HCT116 (cell line): ENCODE data around the gene ERC1. TPM values are rescaled to one million over a fixed set of nuclear protein-coding genes. Genes with fewer than 3 reads are reported as not detected.

Experiments used
- ATAC-seq: fragments of 200-7000 bp; cut with Tn5 transposase; 2 replicates; pipeline ENCODE4 v1.9.1; 2020; ENCODE audit warnings: mild to moderate bottlenecking, moderate library complexity
- BruUV-seq: library from RNA; stranded (reverse); fragments of 400-500 nt; replicated peaks from 2 replicates; lab custom pipeline; 2021; lab: Mats Ljungman, UMichigan
- CTCF ChIA-PET: fragments of 300-600 bp; sonication (Branson Sonifier 250); formaldehyde crosslinking; loops from one replicate; lab custom pipeline; 2021; ENCODE audit warnings: antibody characterized with exemption; lab: Charles Lee
- POLR2A ChIA-PET: fragments of 300-600, 350-600 bp; sonication (Branson Sonifier 250); formaldehyde crosslinking; loops from one replicate; lab custom pipeline; 2021; ENCODE audit warnings: antibody characterized with exemption; lab: Charles Lee
- RAD21 ChIA-PET, 2 experiments: fragments of 300-600 bp; sonication (Branson Sonifier 250); formaldehyde crosslinking; loops; one replicate each; lab custom pipeline; 2023; ENCODE audit warnings: low total read pairs in 2 of 2; ENCODE audit not compliant: uncharacterized antibody in 2 of 2, unreplicated experiment in 2 of 2, low non-redundant PET in 1 of 2; lab: Charles Lee
- DNase-seq: peaks from one replicate; pipeline ENCODE4 v3.0.0-alpha.2; 2010; ENCODE audit warnings: low read depth, low spot score
- H2AFZ ChIP-seq: fragments of 200-600 bp; shearing (Covaris generic), sonication (generic); 2 replicates; pipeline ENCODE4 v1.6.1; 2017; ENCODE audit warnings: low read depth, mixed run types, mixed read lengths, antibody characterized with exemption, low read length; ENCODE audit not compliant: poor library complexity, severe bottlenecking
- H3K27ac ChIP-seq: 2 replicates; pipeline ENCODE4 v1.5.1; 2012; ENCODE audit warnings: low read depth, low read length
- H3K27me3 ChIP-seq: fragments of 200-600 bp; sonication (generic); 2 replicates; pipeline ENCODE4 v1.6.1; 2016; ENCODE audit warnings: mixed run types, low read length, mixed read lengths; ENCODE audit not compliant: insufficient read depth
- H3K36me3 ChIP-seq, 2 experiments: fragments of 200-500 bp in 1 of 2; fragments of 200-600 bp in 1 of 2; sonication (Bioruptor generic) in 1 of 2; sonication (generic) in 1 of 2; 2 replicates each; pipeline versions ENCODE4 v1.5.1 to v1.6.1; 2014 to 2016; ENCODE audit warnings: low read length in 2 of 2, inconsistent platforms in 1 of 2, mixed read lengths in 1 of 2, mixed run types in 1 of 2; ENCODE audit not compliant: insufficient read depth in 2 of 2, control insufficient read depth in 1 of 2
- H3K4me1 ChIP-seq, 2 experiments: fragments of 200-600 bp in 1 of 2; sonication (generic) in 1 of 2; 2 replicates each; pipeline versions ENCODE4 v1.5.1 to v1.6.1; 2012 to 2017; ENCODE audit warnings: low read length in 2 of 2, inconsistent platforms in 1 of 2, mild to moderate bottlenecking in 1 of 2, mixed read lengths in 1 of 2, mixed run types in 1 of 2, moderate library complexity in 1 of 2; ENCODE audit not compliant: insufficient read depth in 2 of 2, control insufficient read depth in 1 of 2
- H3K4me2 ChIP-seq: fragments of 200-600 bp; sonication (generic); 2 replicates; pipeline ENCODE4 v1.6.1; 2017; ENCODE audit warnings: mixed run types, low read length, mixed read lengths
- H3K4me3 ChIP-seq, 2 experiments: fragments of 200-600 bp in 1 of 2; sonication (generic) in 1 of 2; replicated peaks in 1 of 2; 2 replicates each; pipeline ENCODE4 v1.5.1; 2011 to 2016; ENCODE audit warnings: low read length in 2 of 2, control low read depth in 1 of 2, low read depth in 1 of 2, mild to moderate bottlenecking in 1 of 2, mixed read lengths in 1 of 2, mixed run types in 1 of 2
- H3K79me2 ChIP-seq: fragments of 200-600 bp; sonication (generic); 2 replicates; pipeline ENCODE4 v1.6.1; 2017; ENCODE audit warnings: mild to moderate bottlenecking, mixed run types, low read length, moderate library complexity, mixed read lengths; ENCODE audit not compliant: insufficient read depth
- H3K9ac ChIP-seq: fragments of 200-600 bp; sonication (generic); 2 replicates; pipeline ENCODE4 v1.6.1; 2016; ENCODE audit warnings: low read length, mixed read lengths
- H3K9me2 ChIP-seq: fragments of 200-600 bp; sonication (generic), shearing (Covaris generic); 2 replicates; pipeline ENCODE4 v1.6.1; 2017; ENCODE audit warnings: mixed run types, mild to moderate bottlenecking, moderate library complexity; ENCODE audit not compliant: insufficient read depth
- H3K9me3 ChIP-seq, 2 experiments: fragments of 200-500 bp in 1 of 2; fragments of 200-600 bp in 1 of 2; sonication (Bioruptor generic) in 1 of 2; sonication (generic) in 1 of 2; 2 replicates each; pipeline ENCODE4 v1.6.1; 2014 to 2017; ENCODE audit warnings: low read length in 2 of 2, mixed read lengths in 2 of 2, inconsistent platforms in 1 of 2, low read depth in 1 of 2, mild to moderate bottlenecking in 1 of 2, mixed run types in 1 of 2, moderate library complexity in 1 of 2; ENCODE audit not compliant: control insufficient read depth in 1 of 2, insufficient read depth in 1 of 2
- H4K20me1 ChIP-seq: fragments of 200-600 bp; sonication (generic), shearing (Covaris generic); 2 replicates; pipeline ENCODE4 v1.6.1; 2017; ENCODE audit warnings: mixed run types, mild to moderate bottlenecking, moderate library complexity; ENCODE audit not compliant: insufficient read depth
- CTCF ChIP-seq, 3 experiments: fragments of 200-600 bp in 1 of 3; sonication (generic) in 1 of 3; IDR thresholded peaks in 2 of 3; conservative IDR thresholded peaks in 1 of 3; 2 replicates each; pipeline ENCODE4 v1.5.1; 2012 to 2017; ENCODE audit warnings: low read depth in 2 of 3, low read length in 2 of 3, antibody characterized with exemption in 1 of 3, borderline replicate concordance in 1 of 3, control low read depth in 1 of 3, mild to moderate bottlenecking in 1 of 3, mixed read lengths in 1 of 3, mixed run types in 1 of 3, moderate library complexity in 1 of 3; ENCODE audit not compliant: insufficient read depth in 1 of 3
- FOSL1 ChIP-seq: IDR thresholded peaks from 2 replicates; pipeline ENCODE4 v1.6.1; 2012; ENCODE audit warnings: low read depth
- POLR2AphosphoS5 ChIP-seq: IDR thresholded peaks from 2 replicates; pipeline ENCODE4 v1.6.1; 2011; ENCODE audit warnings: mild to moderate bottlenecking, low read depth, low read length, moderate library complexity
- RAD21 ChIP-seq: IDR thresholded peaks from 2 replicates; pipeline ENCODE4 v1.6.1; 2012; ENCODE audit warnings: low read depth, mild to moderate bottlenecking
- REST ChIP-seq: IDR thresholded peaks from 2 replicates; pipeline ENCODE4 v1.6.1; 2012; ENCODE audit warnings: low read depth
- TCF7L2 ChIP-seq: IDR thresholded peaks from 2 replicates; pipeline ENCODE4 v1.7.0; 2011; ENCODE audit warnings: borderline replicate concordance, inconsistent platforms; ENCODE audit not compliant: insufficient read depth, insufficient read length; ENCODE audit errors: extremely low read depth
- ZBTB33 ChIP-seq: IDR thresholded peaks from 2 replicates; pipeline ENCODE4 v1.6.1; 2011; ENCODE audit warnings: mild to moderate bottlenecking, low read length, moderate library complexity; ENCODE audit not compliant: insufficient replicate concordance; ENCODE audit errors: extremely low read depth
- ZFX ChIP-seq: fragments of 450-650 bp; IDR thresholded peaks from 2 replicates; pipeline ENCODE4 v1.6.1; 2017
- intact Hi-C: fragments of 100-400 bp; cut with micrococcal nuclease; formaldehyde crosslinking; loops from 2 replicates; pipeline ENCODE4 v1.10.0; 2022
- total RNA-seq: library from RNA; stranded (reverse); gene quantifications from one replicate; pipeline ENCODE4 v1.2.1, GENCODE V29; 2021; ENCODE audit not compliant: unreplicated experiment

Gene ERC1
- total RNA-seq, 1 experiment from 2014 or later: 41.9 TPM

GRCh38 chr12:1463073-1463905, 472.3 kb downstream of the ERC1 start:
- DNase-seq: no peak
- CTCF ChIA-PET: no interaction called here
- no peak overlapping the region for H3K4me3 ChIP-seq
- POLR2A ChIA-PET: no interaction called here
- H2AFZ ChIP-seq: no peak overlapping the region
- RAD21 ChIA-PET: no interaction called here
- H3K9me2 ChIP-seq: no peaks in the 10 kb centered on the region
- no peaks in the 10 kb centered on the region for H3K4me1 ChIP-seq
- no TSS peak for BruUV-seq
- no peaks in the 10 kb centered on the region for H3K79me2 ChIP-seq
- H3K27ac ChIP-seq: no peak overlapping the region
- no peaks in the 10 kb centered on the region for H4K20me1 ChIP-seq
- intact Hi-C loops: no loop called here
- TF ChIP-seq CTCF (IDR thresholded peaks at IDR 0.05 in 2 of 3, conservative IDR thresholded peaks at IDR 0.05 in 1 of 3; ENCODE audit: borderline replicate concordance in 1 of 3, insufficient read depth in 1 of 3, low read depth in 2 of 3, low read length in 2 of 3) (no peak), RAD21 (no peak), FOSL1 (no peak), TCF7L2 (no peak), POLR2AphosphoS5 (no peak), ZFX (no peak), ZBTB33 (no peak), REST (no peak)
- no peak overlapping the region for H3K4me2 ChIP-seq
- no peaks in the 10 kb centered on the region for H3K36me3 ChIP-seq
- ATAC-seq: no peak
- H3K9ac ChIP-seq: no peak overlapping the region
- no peaks in the 10 kb centered on the region for H3K27me3 ChIP-seq
- H3K9me3 ChIP-seq: no peaks in the 10 kb centered on the region
